Measurements from ENCODE around the gene CLCN6. TPM values are rescaled to one million over a fixed set of nuclear protein-coding genes. Genes with fewer than 3 reads are reported as not detected.

Gene CLCN6
- total RNA-seq, 1 experiment from 2014 or later: 6.1 TPM

GRCh38 chr1:11891433-11892186 is 85.6 kb downstream of the CLCN6 start:
- Histone ChIP-seq H3K27me3 (peaks cover 3% of the 10 kb centered on the region), H3K9me3 (no peaks in the 10 kb centered on the region), H3K4me3 (no peak overlapping the region), H3K36me3 (no peaks in the 10 kb centered on the region)
- no peak for DNase-seq

Other genes with a start within 250 kb of the CLCN6 start
- gene FBXO2, start 151.8 kb upstream of the CLCN6 start, total RNA-seq (2014; rRNA removed; shearing (Covaris generic); ENCODE audit: low replicate concordance): not detected in 2 replicates
- gene FBXO44, start 151.3 kb upstream of the CLCN6 start, total RNA-seq (2014; rRNA removed; shearing (Covaris generic); ENCODE audit: low replicate concordance): 11.3 and 23.1 TPM in 2 replicates
- 9.7 and 17.3 TPM in 2 replicates for gene FBXO6, start 142.0 kb upstream of the CLCN6 start, total RNA-seq (2014; rRNA removed; shearing (Covaris generic); ENCODE audit: low replicate concordance)
- gene MAD2L2, start 125.0 kb upstream of the CLCN6 start, total RNA-seq (2014; rRNA removed; shearing (Covaris generic); ENCODE audit: low replicate concordance): 60.2 and 71.1 TPM in 2 replicates
- gene DRAXIN, start 114.5 kb upstream of the CLCN6 start, total RNA-seq (2014; rRNA removed; shearing (Covaris generic); ENCODE audit: low replicate concordance): 0.36 TPM in 1 of 2 replicates, not detected in the other
- gene AGTRAP, start 70.1 kb upstream of the CLCN6 start, total RNA-seq (2014; rRNA removed; shearing (Covaris generic); ENCODE audit: low replicate concordance): 43.5 and 53.7 TPM in 2 replicates
- not detected in 2 replicates for gene C1orf167, start 44.0 kb upstream of the CLCN6 start, total RNA-seq (2014; rRNA removed; shearing (Covaris generic); ENCODE audit: low replicate concordance)
- 3.8 and 7.8 TPM in 2 replicates for gene MTHFR, start 227 bp upstream of the CLCN6 start, total RNA-seq (2014; rRNA removed; shearing (Covaris generic); ENCODE audit: low replicate concordance)
- gene NPPA, start 41.6 kb downstream of the CLCN6 start, total RNA-seq (2014; rRNA removed; shearing (Covaris generic); ENCODE audit: low replicate concordance): not detected in 2 replicates
- gene NPPB, start 52.8 kb downstream of the CLCN6 start, total RNA-seq (2014; rRNA removed; shearing (Covaris generic); ENCODE audit: low replicate concordance): not detected in 2 replicates
- 43.8 and 57.2 TPM in 2 replicates for gene KIAA2013, start 120.2 kb downstream of the CLCN6 start, total RNA-seq (2014; rRNA removed; shearing (Covaris generic); ENCODE audit: low replicate concordance)
- gene PLOD1, start 128.5 kb downstream of the CLCN6 start, total RNA-seq (2014; rRNA removed; shearing (Covaris generic); ENCODE audit: low replicate concordance): 124 and 169 TPM in 2 replicates
- gene MFN2, start 174.3 kb downstream of the CLCN6 start, total RNA-seq (2014; rRNA removed; shearing (Covaris generic); ENCODE audit: low replicate concordance): 25.2 and 43.7 TPM in 2 replicates
- 33.8 and 35.9 TPM in 2 replicates for gene MIIP, start 213.3 kb downstream of the CLCN6 start, total RNA-seq (2014; rRNA removed; shearing (Covaris generic); ENCODE audit: low replicate concordance)

All from MG63 (cell line).